ENCODE data around the gene TNKS1BP1.

DNA sequence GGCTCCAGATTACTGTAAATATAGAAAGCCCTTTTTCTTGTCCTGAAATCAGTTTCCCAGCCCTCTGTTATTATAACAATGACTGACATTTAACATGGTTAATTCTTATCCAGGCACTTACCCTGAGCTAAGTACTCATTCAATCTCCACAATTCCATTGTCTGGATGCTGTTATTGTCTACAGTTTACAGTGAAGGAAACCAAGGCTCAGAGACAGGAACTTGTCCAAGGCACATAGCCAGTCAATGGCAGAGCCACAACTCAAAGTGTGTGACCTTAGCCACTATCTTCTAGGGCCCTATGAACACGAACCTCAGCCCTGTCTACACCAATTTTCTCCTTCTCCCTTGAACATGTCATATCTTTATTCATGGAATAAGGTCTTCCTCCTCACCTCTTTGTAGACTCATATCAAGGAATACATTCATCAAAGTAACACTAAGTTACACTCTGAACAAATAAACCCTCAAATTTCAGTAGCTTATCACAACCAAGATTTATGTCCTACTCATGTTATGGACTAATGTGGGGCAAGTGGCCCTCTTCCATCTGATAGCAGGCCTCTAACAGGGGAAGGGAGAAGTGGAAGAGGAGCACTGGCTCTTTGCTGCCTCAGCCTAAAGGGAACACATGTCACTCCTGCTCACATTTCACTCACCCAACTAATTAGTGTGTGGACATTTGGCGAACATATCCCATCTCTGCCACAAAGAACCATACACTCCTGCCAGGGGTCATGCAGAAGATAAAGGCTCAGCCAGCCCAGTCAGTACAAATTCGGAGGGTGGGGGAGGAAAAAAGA is 48.4 kb downstream of the TNKS1BP1 start:
- TF ChIP-seq, protein P1, sequence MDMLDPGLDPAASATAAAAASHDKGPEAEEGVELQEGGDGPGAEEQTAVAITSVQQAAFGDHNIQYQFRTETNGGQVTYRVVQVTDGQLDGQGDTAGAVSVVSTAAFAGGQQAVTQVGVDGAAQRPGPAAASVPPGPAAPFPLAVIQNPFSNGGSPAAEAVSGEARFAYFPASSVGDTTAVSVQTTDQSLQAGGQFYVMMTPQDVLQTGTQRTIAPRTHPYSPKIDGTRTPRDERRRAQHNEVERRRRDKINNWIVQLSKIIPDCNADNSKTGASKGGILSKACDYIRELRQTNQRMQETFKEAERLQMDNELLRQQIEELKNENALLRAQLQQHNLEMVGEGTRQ (IDR thresholded peaks at IDR 0.05; ENCODE audit: borderline replicate concordance, low read depth, low read length): no peak
- TF ChIP-seq CTCF (IDR thresholded peaks at IDR 0.05): no peak
- TF ChIP-seq ZBTB33 (IDR thresholded peaks at IDR 0.05; ENCODE audit: borderline replicate concordance, low read depth): no peak
- TF ChIP-seq ELF1 (IDR thresholded peaks at IDR 0.05): no peak
- no peak for TF ChIP-seq MXI1 (IDR thresholded peaks at IDR 0.05; ENCODE audit: low read depth, low read length)
- no peak for TF ChIP-seq SMC3 (IDR thresholded peaks at IDR 0.05; ENCODE audit: low read depth, low read length)
- TF ChIP-seq RCOR1 (IDR thresholded peaks at IDR 0.05; ENCODE audit: low read length): no peak
- no peak for TF ChIP-seq EZH2phosphoT487 (IDR thresholded peaks at IDR 0.05; ENCODE audit: borderline replicate concordance, low read depth)
- TF ChIP-seq YY1 (IDR thresholded peaks at IDR 0.05; ENCODE audit: low read depth): no peak
